Smooth muscle cell (in vitro differentiated cells): ENCODE data around the gene USP17L28. TPM values are rescaled to one million over a fixed set of nuclear protein-coding genes. Genes with fewer than 3 reads are reported as not detected.
"Not testable (repeated sequence)": the region's sequence is repeated elsewhere in the genome, so short reads cannot be mapped to it uniquely, and the experiment has no call there.

Experiments
- DNase-seq: peaks from one replicate; lab custom pipeline; 2025; ENCODE audit not compliant: unreplicated experiment; lab: John Stamatoyannopoulos, UW
- H2AFZ ChIP-seq: fragments of 200-600 bp; sonication (generic); 2 replicates; pipeline ENCODE4 v1.6.0; 2016; ENCODE audit warnings: antibody characterized with exemption, low read depth, mild to moderate bottlenecking
- H3F3A ChIP-seq: fragments of 200-600 bp; sonication (generic); 2 replicates; pipeline ENCODE4 v1.6.0; 2017; ENCODE audit warnings: antibody characterized with exemption, low read depth
- H3K27ac ChIP-seq: fragments of 200-600 bp; sonication (generic); 2 replicates; pipeline ENCODE4 v1.5.1; 2016; ENCODE audit warnings: low read depth, mild to moderate bottlenecking
- H3K27me3 ChIP-seq: fragments of 200-600 bp; sonication (generic); 2 replicates; pipeline ENCODE4 v1.6.1; 2016; ENCODE audit warnings: low read depth, mild to moderate bottlenecking
- H3K36me3 ChIP-seq: fragments of 200-600 bp; sonication (generic); 2 replicates; pipeline ENCODE4 v1.5.1; 2016; ENCODE audit warnings: low read depth
- H3K4me1 ChIP-seq: fragments of 200-600 bp; sonication (generic); 2 replicates; pipeline ENCODE4 v1.5.1; 2016; ENCODE audit warnings: low read depth
- H3K4me2 ChIP-seq: fragments of 200-600 bp; sonication (generic); 2 replicates; pipeline ENCODE4 v1.6.0; 2016; ENCODE audit warnings: mild to moderate bottlenecking
- H3K4me3 ChIP-seq: fragments of 200-600 bp; sonication (generic); 2 replicates; pipeline ENCODE4 v1.5.1; 2016; ENCODE audit warnings: mild to moderate bottlenecking
- H3K79me2 ChIP-seq: fragments of 200-600 bp; sonication (generic); 2 replicates; pipeline ENCODE4 v1.6.0; 2016; ENCODE audit warnings: low read depth, mild to moderate bottlenecking
- H3K9ac ChIP-seq: fragments of 200-600 bp; sonication (generic); 2 replicates; pipeline ENCODE4 v1.6.0; 2016; ENCODE audit warnings: low read depth
- H3K9me3 ChIP-seq: fragments of 200-600 bp; sonication (generic); replicated peaks from 2 replicates; pipeline ENCODE4 v1.5.1; 2016; ENCODE audit warnings: low read depth
- H4K20me1 ChIP-seq: fragments of 200-600 bp; sonication (generic); 2 replicates; pipeline ENCODE4 v1.6.0; 2016; ENCODE audit warnings: low read depth
- WGBS: methylation state at CpG from one replicate; pipeline ENCODE4 v1.1.7; 2016; ENCODE audit warnings: low lambda C conversion rate; 5-methylcytosine and 5-hydroxymethylcytosine counted together
- polyA plus RNA-seq: library from polyadenylated mRNA; unstranded; fragments of >200 nt; fragmentation: Nextera tagmentation; extraction: Ambion mirVana; gene quantifications from 2 replicates; pipeline ENCODE4 v1.2.1, GENCODE V29; 2016
- total RNA-seq: library from RNA; depleted of rRNA; stranded (reverse); fragments of >200 nt; gene quantifications from 2 replicates; pipeline ENCODE4 v1.2.3, GENCODE V29; 2014

USP17L28 gene, protein sequence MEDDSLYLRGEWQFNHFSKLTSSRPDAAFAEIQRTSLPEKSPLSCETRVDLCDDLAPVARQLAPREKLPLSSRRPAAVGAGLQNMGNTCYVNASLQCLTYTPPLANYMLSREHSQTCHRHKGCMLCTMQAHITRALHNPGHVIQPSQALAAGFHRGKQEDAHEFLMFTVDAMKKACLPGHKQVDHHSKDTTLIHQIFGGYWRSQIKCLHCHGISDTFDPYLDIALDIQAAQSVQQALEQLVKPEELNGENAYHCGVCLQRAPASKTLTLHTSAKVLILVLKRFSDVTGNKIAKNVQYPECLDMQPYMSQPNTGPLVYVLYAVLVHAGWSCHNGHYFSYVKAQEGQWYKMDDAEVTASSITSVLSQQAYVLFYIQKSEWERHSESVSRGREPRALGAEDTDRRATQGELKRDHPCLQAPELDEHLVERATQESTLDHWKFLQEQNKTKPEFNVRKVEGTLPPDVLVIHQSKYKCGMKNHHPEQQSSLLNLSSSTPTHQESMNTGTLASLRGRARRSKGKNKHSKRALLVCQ
- total RNA-seq (not detected in 2 replicates), polyA plus RNA-seq (not detected in 2 replicates)

DNA sequence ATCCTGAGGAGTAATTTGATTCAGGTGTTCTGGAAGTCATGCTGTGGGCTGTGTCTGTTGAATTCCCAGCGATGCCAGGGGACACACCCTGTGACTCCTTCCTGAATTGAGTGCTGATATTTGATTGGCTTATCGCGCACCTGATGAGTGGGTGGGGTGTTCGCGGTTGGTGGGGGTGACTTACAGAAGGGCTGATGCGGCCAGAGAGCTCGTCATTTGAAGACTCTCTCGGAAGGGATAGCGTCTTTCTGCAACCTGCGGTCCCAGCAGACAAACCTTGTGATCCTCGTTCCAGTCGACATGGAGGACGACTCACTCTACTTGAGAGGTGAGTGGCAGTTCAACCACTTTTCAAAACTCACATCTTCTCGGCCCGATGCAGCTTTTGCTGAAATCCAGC lies at the start of gene USP17L28:
Gene USP17L28 (plus strand): TSS at position 301 of the 400 bp plus-strand sequence. CDS start 0 bp downstream, at position 301.
- not testable (repeated sequence) for H2AFZ ChIP-seq, H3K9me3 ChIP-seq, DNase-seq, H3K4me1 ChIP-seq, H3K27ac ChIP-seq, H4K20me1 ChIP-seq, H3F3A ChIP-seq, H3K36me3 ChIP-seq, H3K9ac ChIP-seq, H3K79me2 ChIP-seq, H3K4me2 ChIP-seq, H3K27me3 ChIP-seq, H3K4me3 ChIP-seq
- no CpG with 5 or more reads among the region's 15 CpGs for WGBS

DNA sequence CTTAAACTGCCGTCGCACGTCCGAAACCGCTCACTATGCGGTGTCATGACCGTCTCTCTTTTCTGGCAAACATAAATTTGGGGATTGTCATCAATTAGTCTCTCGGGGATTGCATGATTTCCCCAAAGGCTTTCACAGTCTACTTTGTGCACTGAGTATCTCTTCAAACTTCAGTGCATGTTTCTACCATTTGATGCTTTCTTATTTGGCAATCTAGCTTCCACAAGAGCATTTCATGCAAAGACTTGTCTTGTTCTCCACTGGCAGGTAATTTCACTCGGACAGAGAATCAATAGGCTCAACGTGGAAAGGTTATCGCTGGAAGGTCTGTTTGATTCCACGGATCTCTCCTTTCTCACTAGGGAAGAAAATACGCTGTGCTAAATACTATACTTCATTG lies 24.5 kb upstream of the USP17L28 start:
- H3F3A ChIP-seq, H3K9ac ChIP-seq, H3K79me2 ChIP-seq, H2AFZ ChIP-seq, DNase-seq, H3K4me3 ChIP-seq, H3K4me1 ChIP-seq, H3K4me2 ChIP-seq, H4K20me1 ChIP-seq, H3K27me3 ChIP-seq, H3K9me3 ChIP-seq, H3K27ac ChIP-seq, H3K36me3 ChIP-seq: not testable (repeated sequence)
- 74% methylated on average over 5 of the region's 13 CpGs for WGBS

DNA sequence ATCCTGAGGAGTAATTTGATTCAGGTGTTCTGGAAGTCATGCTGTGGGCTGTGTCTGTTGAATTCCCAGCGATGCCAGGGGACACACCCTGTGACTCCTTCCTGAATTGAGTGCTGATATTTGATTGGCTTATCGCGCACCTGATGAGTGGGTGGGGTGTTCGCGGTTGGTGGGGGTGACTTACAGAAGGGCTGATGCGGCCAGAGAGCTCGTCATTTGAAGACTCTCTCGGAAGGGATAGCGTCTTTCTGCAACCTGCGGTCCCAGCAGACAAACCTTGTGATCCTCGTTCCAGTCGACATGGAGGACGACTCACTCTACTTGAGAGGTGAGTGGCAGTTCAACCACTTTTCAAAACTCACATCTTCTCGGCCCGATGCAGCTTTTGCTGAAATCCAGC lies 23.8 kb upstream of the USP17L28 start, which contains the start of gene USP17L24:
Gene USP17L24 (plus strand): TSS at position 301 of the 400 bp plus-strand sequence. CDS start 0 bp downstream, at position 301.
- not testable (repeated sequence) for H3K4me3 ChIP-seq, H3K9ac ChIP-seq, H3K4me2 ChIP-seq, DNase-seq, H2AFZ ChIP-seq, H4K20me1 ChIP-seq, H3F3A ChIP-seq, H3K4me1 ChIP-seq, H3K27ac ChIP-seq, H3K27me3 ChIP-seq, H3K9me3 ChIP-seq, H3K79me2 ChIP-seq, H3K36me3 ChIP-seq
- WGBS: no CpG with 5 or more reads among the region's 15 CpGs

DNA sequence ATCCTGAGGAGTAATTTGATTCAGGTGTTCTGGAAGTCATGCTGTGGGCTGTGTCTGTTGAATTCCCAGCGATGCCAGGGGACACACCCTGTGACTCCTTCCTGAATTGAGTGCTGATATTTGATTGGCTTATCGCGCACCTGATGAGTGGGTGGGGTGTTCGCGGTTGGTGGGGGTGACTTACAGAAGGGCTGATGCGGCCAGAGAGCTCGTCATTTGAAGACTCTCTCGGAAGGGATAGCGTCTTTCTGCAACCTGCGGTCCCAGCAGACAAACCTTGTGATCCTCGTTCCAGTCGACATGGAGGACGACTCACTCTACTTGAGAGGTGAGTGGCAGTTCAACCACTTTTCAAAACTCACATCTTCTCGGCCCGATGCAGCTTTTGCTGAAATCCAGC lies 19.1 kb upstream of the USP17L28 start, which contains the start of gene USP17L25:
Gene USP17L25 (plus strand): TSS at position 301 of the 400 bp plus-strand sequence. CDS start 0 bp downstream, at position 301.
- not testable (repeated sequence) for H3K27me3 ChIP-seq, H2AFZ ChIP-seq, H3K36me3 ChIP-seq, DNase-seq, H3K4me3 ChIP-seq, H3F3A ChIP-seq, H3K4me2 ChIP-seq, H3K4me1 ChIP-seq, H3K27ac ChIP-seq, H3K9ac ChIP-seq, H4K20me1 ChIP-seq, H3K79me2 ChIP-seq, H3K9me3 ChIP-seq
- no CpG with 5 or more reads among the region's 15 CpGs for WGBS

DNA sequence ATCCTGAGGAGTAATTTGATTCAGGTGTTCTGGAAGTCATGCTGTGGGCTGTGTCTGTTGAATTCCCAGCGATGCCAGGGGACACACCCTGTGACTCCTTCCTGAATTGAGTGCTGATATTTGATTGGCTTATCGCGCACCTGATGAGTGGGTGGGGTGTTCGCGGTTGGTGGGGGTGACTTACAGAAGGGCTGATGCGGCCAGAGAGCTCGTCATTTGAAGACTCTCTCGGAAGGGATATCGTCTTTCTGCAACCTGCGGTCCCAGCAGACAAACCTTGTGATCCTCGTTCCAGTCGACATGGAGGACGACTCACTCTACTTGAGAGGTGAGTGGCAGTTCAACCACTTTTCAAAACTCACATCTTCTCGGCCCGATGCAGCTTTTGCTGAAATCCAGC lies 14.3 kb upstream of the USP17L28 start, which contains the start of gene USP17L26:
Gene USP17L26 (plus strand): TSS at position 301 of the 400 bp plus-strand sequence. CDS start 0 bp downstream, at position 301.
- not testable (repeated sequence) for H3K4me2 ChIP-seq, H3K4me3 ChIP-seq, H3F3A ChIP-seq, H3K79me2 ChIP-seq, H4K20me1 ChIP-seq, H3K9me3 ChIP-seq, H3K36me3 ChIP-seq, H3K27me3 ChIP-seq, DNase-seq, H3K27ac ChIP-seq, H3K4me1 ChIP-seq, H3K9ac ChIP-seq, H2AFZ ChIP-seq
- no CpG with 5 or more reads among the region's 15 CpGs for WGBS

DNA sequence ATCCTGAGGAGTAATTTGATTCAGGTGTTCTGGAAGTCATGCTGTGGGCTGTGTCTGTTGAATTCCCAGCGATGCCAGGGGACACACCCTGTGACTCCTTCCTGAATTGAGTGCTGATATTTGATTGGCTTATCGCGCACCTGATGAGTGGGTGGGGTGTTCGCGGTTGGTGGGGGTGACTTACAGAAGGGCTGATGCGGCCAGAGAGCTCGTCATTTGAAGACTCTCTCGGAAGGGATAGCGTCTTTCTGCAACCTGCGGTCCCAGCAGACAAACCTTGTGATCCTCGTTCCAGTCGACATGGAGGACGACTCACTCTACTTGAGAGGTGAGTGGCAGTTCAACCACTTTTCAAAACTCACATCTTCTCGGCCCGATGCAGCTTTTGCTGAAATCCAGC lies 9.6 kb upstream of the USP17L28 start, which contains the start of gene USP17L5:
Gene USP17L5 (plus strand): TSS at position 301 of the 400 bp plus-strand sequence. CDS start 0 bp downstream, at position 301.
- not testable (repeated sequence) for H3K9ac ChIP-seq, DNase-seq, H2AFZ ChIP-seq, H3F3A ChIP-seq, H3K9me3 ChIP-seq, H3K27ac ChIP-seq, H3K27me3 ChIP-seq, H3K36me3 ChIP-seq, H3K79me2 ChIP-seq, H3K4me1 ChIP-seq, H3K4me3 ChIP-seq, H3K4me2 ChIP-seq, H4K20me1 ChIP-seq
- no CpG with 5 or more reads among the region's 15 CpGs for WGBS

DNA sequence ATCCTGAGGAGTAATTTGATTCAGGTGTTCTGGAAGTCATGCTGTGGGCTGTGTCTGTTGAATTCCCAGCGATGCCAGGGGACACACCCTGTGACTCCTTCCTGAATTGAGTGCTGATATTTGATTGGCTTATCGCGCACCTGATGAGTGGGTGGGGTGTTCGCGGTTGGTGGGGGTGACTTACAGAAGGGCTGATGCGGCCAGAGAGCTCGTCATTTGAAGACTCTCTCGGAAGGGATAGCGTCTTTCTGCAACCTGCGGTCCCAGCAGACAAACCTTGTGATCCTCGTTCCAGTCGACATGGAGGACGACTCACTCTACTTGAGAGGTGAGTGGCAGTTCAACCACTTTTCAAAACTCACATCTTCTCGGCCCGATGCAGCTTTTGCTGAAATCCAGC lies 4.8 kb upstream of the USP17L28 start, which contains the start of gene USP17L27:
Gene USP17L27 (plus strand): TSS at position 301 of the 400 bp plus-strand sequence. CDS start 0 bp downstream, at position 301.
- not testable (repeated sequence) for H4K20me1 ChIP-seq, H3K79me2 ChIP-seq, H3K36me3 ChIP-seq, H3K9me3 ChIP-seq, H2AFZ ChIP-seq, H3K4me1 ChIP-seq, H3F3A ChIP-seq, H3K27me3 ChIP-seq, H3K9ac ChIP-seq, DNase-seq, H3K4me3 ChIP-seq, H3K4me2 ChIP-seq, H3K27ac ChIP-seq
- WGBS: no CpG with 5 or more reads among the region's 15 CpGs

DNA sequence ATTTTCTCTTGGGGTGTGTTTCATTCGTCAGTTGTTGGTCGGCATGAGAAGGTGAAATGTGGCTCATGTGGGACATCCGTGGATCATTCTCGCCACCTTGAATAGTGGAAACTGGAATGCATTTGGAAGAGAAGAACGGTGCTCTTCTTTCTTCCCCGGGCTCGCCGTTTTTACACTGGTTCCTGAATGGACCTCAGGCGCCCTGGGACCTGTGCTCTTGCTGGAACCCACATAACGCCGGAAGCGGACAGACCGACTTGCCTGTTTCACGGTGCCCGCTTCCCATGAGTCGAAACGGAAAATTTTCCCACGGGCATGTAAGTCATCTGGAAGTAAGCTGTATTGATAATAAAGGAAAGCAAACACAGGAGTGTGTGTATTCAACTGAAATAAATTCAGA lies 2.2 kb downstream of the USP17L28 start:
- H3K9ac ChIP-seq, H3K4me3 ChIP-seq, H3K4me1 ChIP-seq, H4K20me1 ChIP-seq, H3K4me2 ChIP-seq, H2AFZ ChIP-seq, H3K9me3 ChIP-seq, H3F3A ChIP-seq, H3K36me3 ChIP-seq, H3K79me2 ChIP-seq, H3K27ac ChIP-seq, DNase-seq, H3K27me3 ChIP-seq: not testable (repeated sequence)
- no CpG with 5 or more reads among the region's 18 CpGs for WGBS
